GM12872 (cell line): ENCODE results near the gene PSMB7.

Source experiments
- CTCF ChIP-seq: IDR thresholded peaks from 3 replicates; pipeline ENCODE4 v1.5.1; 2011; ENCODE audit warnings: low read depth, mild to moderate bottlenecking, low read length, moderate library complexity; ENCODE audit not compliant: insufficient read depth

Gene PSMB7

GRCh38 chr9:124352616-124353015 lies 62.6 kb downstream of the PSMB7 start:
- TF ChIP-seq CTCF = no peak

GRCh38 chr9:124351672-124352468 lies 63.4 kb downstream of the PSMB7 start:
- no peak for TF ChIP-seq CTCF

GRCh38 chr9:124350494-124351263 lies 64.6 kb downstream of the PSMB7 start:
- TF ChIP-seq CTCF = no peak

- no peak for TF ChIP-seq CTCF
Observed at GRCh38 chr9:124349675-124350493, 65.4 kb downstream of the PSMB7 start.

- TF ChIP-seq CTCF = no peak
Observed at GRCh38 chr9:124349267-124349666, 66.0 kb downstream of the PSMB7 start.

GRCh38 chr9:124348831-124349230 lies 66.4 kb downstream of the PSMB7 start:
- no peak for TF ChIP-seq CTCF

- no peak for TF ChIP-seq CTCF
Observed at GRCh38 chr9:124348363-124348762, 66.9 kb downstream of the PSMB7 start.
